K562 treated with DMSO at 1 percent for 48 hours (cell line): ENCODE data around the gene NSUN4. TPM values are rescaled to one million over a fixed set of nuclear protein-coding genes. Genes with fewer than 3 reads are reported as not detected.

Experiments used
- total RNA-seq: library from RNA; unstranded; fragments of 300-600 nt; gene quantifications from 2 replicates; pipeline ENCODE4 v1.2.3, GENCODE V29; 2022; ENCODE audit warnings: low replicate concordance; ENCODE audit errors: extremely low read depth

NSUN4 gene
- total RNA-seq, result not detected in 2 replicates

GRCh38 chr1:46340404-46341221, at the start of gene NSUN4:
Gene NSUN4, plus strand, starts transcription at chr1:46340807. Its CDS starts 20 bp downstream, at chr1:46340827.

GRCh38 chr1:46303038-46303871, 37.4 kb upstream of the NSUN4 start, which contains the start of the genes LRRC41 and UQCRH:
Gene LRRC41, minus strand, starts transcription at chr1:46303616. Its CDS starts 294 bp downstream, at chr1:46303322.
Gene UQCRH, plus strand, starts transcription at chr1:46303698. Its CDS starts 69 bp downstream, at chr1:46303767.

GRCh38 chr1:46394108-46394871, 53.7 kb downstream of the NSUN4 start, which contains the start of gene FAAH:
Gene FAAH, plus strand, starts transcription at chr1:46394317. Its CDS starts 32 bp downstream, at chr1:46394349.

Other genes starting within 250 kb of the NSUN4 start
- not detected in 2 replicates for gene PIK3R3, start 208.2 kb upstream of the NSUN4 start, total RNA-seq
- gene TSPAN1, start 165.7 kb upstream of the NSUN4 start, total RNA-seq, result not detected in 2 replicates
- gene P3R3URF, start 164.3 kb upstream of the NSUN4 start, total RNA-seq, result not detected in 2 replicates
- gene POMGNT1, start 142.4 kb upstream of the NSUN4 start, total RNA-seq, result not detected in 2 replicates
- gene LURAP1, start 137.5 kb upstream of the NSUN4 start, total RNA-seq, result not detected in 2 replicates
- gene RAD54L, start 93.0 kb upstream of the NSUN4 start, total RNA-seq, result not detected in 2 replicates
- 133 TPM in 1 of 2 replicates, not detected in the other for gene LRRC41, start 37.2 kb upstream of the NSUN4 start, total RNA-seq
- 2,170 TPM in 1 of 2 replicates, not detected in the other for gene UQCRH, start 37.1 kb upstream of the NSUN4 start, total RNA-seq
- not detected in 2 replicates for gene FAAH, start 53.5 kb downstream of the NSUN4 start, total RNA-seq
- gene DMBX1, start 149.0 kb downstream of the NSUN4 start, total RNA-seq, result not detected in 2 replicates
- gene KNCN, start 210.8 kb downstream of the NSUN4 start, total RNA-seq, result not detected in 2 replicates